NOMO-1 treated with DMSO at 0.1 percent for 48 hours (cell line): ENCODE results near the gene PPIF.

ENCODE experiments used
- DNase-seq: peaks from one replicate; lab custom pipeline; 2025; ENCODE audit not compliant: unreplicated experiment; lab: John Stamatoyannopoulos, UW

PPIF gene

DNA sequence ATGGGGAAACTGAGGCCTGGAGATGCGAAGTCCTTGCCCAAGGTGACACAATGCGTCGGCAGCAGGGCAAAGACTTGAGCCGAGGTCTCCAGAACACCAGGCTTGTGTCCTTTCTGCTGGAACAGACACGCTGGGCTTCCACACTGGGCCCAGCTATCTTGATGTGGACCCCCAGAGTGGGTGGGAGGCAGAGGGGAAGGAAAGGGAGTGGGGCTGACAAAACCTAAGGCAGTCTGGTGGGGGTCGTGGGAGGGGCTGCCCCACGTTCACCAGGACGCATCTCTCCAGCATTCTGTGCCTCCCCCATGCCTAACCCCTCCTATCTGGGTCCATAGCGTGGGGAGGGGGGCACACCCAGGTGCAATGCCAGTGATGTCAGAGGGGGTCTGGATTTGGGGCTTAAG lies 38.1 kb downstream of the PPIF start:
- no peak for DNase-seq

DNA sequence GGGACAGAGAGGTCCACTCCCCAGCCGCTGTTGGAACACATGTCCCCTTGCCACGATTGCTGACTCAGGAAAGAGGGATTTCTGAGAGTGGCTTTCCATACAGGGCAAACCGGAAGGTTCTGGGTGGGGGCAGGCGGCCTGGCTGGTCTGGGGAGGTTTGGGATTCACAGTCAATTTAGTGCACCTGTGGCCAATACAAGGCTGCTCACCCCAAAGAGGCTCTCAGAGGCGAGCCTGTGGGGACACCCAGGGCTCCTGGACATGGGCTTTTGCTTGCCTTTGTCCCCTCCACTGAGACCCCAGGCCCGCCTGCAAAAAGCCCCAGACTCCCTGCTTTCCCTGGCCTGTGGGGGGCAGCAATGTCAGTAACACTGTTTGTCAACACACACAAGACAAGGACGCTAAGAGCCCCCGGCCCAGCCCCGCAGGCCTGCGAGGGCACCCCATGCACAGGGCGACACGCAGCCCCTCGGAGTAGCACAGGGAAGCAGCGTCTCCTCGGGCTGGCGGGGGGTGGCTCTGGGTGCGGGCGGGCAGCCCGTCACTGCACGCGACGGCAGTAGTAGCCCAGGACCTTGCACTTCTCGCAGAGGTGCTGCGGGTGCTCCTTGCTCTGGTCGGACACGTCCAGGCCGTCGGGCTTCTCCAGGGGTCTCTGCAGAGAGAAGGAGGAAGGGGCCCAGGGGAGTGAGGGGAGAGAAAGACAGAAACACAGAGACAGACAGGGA lies 38.7 kb downstream of the PPIF start:
- DNase-seq: no peak

DNA sequence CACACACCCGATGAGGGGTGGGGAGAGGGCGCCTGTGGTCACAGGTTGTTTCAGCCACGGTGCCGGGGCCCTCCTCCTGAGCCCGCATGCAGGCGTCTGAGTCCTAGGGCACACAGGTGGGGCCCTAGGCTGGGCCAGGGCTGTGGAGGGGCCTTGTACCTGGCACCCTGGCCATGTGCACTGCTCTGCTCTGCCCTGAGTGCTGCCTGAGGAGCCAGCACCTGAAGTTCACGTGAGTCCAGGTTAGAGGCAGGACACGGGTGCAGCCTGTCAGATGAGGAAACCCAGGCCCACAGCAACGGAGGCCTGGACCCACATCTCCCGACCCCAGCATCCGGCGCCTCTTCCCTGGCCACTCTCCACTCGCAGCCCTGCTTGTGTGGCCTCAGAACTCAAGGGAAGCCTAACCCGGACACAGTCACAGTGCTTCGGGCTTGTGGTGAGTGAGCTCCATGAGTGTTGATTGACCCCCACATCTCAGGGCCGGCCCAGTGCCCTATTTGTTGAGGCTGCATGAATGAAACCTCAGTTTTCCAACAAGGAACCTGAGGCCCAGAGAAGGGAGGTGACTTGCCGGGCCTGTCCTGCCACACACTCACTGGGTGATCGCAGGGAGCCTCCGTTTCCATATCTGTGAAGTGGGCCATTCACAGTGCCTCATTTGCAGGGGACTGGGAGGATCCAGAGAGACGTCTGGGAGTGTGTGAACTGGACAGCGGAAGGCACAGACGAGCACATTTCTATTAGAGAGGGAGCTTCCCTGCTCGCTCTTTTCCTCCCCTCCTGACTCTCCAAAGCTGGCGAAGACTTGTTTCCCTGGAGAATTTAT lies 39.6 kb downstream of the PPIF start:
- no peak for DNase-seq

DNA sequence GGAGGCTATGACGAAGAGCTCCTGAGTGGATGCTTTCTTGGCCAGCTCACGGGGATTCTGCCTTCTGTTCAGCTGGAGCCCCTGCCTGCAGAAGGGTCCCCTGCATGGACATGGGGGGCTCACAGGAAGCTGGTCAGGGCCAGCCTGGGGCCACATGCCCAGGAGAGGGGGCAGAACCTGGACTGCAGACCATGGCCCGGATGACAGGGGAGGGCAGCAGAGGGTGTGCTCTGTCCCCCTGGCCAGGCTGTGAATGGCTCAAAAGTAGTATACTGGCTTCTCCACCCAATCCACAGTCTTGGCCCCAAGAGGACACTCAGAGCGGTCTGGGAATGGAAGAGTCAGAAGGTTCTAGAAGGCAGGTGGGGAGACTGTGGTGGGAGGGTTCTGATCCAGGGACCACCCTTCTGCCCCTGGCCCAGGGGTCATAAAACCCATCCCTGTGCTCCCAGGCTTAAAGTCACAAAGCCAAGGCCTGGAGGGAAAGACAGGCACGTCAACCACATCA lies 40.3 kb downstream of the PPIF start:
- DNase-seq: no peak

DNA sequence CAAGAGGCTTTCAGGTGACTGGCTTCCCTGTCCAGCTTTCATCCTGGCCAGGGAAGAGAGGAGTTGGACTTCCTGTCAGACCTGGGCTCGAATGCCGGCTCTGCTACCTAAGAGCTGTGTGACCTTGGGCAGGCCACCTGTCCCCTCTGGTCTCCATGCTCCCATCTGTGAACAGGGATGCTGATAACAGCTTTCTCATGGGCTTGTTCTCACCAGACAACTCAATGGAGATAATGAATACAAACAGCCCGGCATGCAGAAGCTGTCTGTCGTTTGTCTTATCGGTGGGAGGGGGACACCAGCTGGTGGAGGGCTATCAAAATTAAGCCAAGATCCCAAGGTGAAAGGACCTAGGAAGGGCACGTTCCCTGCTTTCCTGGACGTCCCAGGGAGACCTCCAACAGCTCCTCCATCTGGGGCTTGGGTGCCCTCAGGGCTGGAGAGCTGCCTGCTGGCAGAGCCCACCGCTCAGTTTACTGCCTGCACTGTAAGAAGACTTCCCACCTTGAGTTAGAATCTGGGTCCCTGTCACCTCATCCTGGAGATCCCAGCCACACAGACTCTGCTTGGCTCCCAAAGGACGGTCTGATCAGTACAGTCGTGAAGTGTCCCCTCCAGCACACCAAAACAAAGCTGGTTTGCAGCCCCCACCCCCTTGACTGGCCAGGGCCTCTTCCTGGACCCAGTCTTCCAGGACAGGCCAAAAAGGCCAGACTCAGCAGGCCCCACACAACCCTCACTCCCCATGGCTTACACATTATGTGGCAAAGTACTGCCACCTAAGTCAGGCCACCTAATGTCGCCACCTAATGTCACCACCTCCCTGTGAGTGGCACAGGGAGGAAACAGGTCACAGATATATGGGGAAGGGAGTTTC lies 40.9 kb downstream of the PPIF start:
- DNase-seq: no peak

DNA sequence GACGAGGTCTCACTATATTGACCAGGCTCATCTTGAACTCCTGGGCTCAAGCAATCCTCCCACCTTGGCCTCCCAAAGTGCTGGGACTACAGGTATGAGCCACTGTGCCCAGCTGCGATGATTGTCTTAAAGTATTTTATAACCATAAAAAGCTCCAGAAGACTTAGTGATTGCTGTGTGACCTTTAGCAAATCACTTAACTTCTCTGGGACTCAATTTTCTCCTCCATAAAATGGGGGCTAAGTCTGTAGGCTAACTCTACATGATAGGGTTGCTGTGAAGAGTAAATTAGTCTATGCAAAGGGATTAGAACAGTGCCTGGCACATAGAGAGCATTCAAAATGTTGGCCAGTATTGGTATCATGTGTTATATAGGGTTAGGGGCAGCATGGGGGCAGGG lies 42.8 kb downstream of the PPIF start:
- no peak for DNase-seq

DNA sequence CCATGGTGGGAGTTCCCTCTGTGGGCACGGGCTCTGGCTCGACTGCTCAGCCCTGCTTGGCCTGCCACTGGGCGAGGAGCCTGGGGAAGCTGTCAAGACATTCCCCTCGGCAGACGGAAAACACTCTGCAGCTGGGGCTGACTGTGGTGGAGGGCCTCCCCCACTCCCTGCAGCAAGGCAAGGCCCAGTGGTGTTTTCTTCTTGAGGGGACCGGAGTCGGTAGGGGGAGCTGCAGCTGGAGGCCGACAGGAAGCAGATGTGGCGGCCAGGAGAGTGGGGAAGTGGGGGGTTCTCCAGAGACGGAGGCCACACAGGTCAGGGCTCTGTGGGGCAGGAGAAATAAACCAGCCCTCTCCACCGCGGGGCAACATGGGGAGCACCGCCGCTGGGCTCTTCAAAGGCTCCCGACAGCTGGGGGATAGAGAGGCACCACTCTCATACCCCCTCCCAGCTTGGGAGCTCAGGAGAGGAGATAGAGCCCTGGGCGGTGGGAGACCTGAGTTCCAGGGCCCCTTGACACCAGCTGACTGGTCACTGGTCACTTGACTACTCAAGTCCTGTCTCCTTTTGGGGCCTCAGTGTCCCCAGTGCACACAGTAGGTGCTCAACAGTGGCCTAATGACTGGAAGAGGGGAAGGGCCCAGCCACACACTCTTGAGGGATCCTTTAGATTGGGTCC lies 43.4 kb downstream of the PPIF start:
- DNase-seq: no peak

DNA sequence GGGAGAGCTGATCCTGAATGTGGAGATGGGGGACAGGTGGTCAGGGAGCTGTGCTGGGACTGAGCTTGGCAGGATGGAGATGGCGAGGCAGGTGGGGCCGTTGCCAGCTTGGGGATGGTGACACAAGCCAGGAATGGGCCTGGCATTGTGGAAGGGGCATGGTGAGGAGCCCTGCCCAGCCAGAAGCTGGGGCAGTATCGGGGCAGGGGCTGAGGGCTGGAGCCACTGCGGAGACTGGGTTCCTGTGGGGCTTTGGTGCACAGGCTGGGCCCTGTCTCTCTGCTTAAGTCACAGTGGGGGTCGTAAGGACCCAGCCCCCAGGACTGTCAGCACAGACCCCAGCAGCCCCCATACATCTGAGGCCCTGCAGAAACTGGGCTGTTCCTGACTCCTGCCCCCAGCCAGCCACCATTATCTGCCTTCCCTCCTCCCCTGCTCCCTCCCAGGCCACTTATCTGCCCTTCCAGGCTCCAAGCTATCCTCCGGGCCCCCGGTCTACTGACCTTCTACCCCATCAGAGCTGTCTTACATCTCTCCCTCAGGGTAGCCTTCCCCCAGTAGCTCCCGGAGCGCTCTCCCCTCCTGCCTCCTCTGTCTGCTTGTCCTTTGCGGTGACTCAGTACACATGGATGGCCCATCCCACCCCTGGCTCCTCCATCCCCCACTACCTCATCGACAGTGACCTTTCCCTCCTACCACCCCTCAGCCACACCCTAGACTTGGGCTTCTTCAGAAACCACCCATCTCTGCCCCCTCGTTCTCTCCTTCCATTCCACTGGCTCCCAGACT lies 44.2 kb downstream of the PPIF start:
- no peak for DNase-seq

DNA sequence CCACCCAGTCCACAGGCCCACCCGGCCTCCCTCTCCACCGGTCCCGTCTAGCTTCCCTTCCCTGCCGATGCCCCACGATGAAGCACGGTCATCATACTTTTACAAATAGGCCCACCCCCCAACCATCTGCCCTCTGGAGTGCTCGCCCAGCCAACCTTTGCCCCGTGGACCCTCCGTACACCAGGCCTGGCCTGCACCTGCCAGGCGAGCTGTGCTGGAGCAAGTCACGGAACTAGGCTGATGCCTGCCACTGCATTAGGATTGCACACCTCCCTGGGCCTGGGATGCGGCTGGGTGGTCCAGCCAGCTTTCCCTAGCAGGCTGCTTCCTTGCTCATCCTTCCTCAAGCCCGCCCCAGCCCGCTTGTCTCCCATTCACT lies 44.7 kb downstream of the PPIF start:
- no peak for DNase-seq

DNA sequence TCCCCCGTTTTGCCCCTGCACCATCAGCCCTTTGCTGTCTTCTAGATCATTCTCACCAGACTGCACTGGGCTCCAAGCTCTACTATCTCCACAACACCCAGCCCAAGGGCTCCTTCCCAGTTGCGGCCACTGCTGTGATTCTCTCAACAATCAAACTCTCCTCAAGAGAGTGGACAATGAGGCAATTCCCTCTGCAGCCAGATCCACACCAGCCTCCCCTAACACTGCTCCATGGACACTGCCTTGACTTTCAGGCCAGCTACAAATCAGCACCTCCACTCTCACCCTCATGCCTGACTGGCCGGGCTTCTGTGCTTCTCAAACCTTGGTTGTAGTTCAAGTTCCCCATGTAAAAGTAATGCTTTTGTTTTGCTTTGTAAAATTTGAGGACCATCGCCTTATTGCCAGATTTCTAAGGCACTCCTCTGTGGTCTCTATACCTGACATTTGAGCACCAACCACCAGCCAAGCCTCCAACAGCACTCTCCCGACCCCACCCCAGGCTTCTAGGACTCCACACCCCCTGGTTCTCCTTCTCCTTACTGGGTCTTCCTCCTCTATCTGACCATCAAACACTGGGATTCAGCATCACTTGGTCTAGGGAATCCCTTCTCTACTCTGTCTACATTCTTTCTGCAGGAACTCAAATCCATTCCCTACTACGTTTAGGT lies 45.4 kb downstream of the PPIF start:
- no peak for DNase-seq

DNA sequence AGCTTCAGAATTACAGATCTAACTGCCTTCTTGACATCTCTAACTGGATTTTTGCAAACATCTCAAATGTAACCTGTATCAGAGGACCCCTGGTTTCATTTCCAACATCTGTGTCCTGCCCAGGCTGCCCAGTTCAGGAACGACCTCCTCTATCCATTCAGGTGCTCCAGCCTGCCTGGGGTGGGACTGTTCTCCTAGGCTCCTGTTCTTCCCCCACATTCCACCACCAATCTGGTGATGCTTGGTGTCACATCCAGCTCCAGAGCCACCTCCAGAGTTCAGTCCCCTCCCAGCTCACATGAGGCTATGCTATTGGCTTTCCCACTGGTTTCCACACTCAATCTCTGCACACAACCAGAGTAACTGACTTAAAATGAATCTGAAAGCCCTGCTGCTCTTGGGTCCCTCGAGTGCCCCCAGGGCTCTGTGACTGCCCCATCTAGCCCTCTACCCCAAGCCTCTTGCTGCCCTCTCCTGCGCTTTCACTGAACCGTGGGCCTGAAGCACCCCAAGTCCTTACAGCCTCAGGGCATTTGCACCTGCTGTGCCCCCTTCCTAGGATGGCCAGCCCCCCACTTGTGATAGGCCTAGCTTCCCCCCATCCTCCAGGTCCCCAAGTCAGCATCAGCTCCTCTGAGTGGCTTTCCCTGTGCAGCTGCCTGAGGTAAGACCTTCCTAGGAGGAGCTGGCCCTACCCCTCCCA lies 46.1 kb downstream of the PPIF start:
- DNase-seq: no peak

DNA sequence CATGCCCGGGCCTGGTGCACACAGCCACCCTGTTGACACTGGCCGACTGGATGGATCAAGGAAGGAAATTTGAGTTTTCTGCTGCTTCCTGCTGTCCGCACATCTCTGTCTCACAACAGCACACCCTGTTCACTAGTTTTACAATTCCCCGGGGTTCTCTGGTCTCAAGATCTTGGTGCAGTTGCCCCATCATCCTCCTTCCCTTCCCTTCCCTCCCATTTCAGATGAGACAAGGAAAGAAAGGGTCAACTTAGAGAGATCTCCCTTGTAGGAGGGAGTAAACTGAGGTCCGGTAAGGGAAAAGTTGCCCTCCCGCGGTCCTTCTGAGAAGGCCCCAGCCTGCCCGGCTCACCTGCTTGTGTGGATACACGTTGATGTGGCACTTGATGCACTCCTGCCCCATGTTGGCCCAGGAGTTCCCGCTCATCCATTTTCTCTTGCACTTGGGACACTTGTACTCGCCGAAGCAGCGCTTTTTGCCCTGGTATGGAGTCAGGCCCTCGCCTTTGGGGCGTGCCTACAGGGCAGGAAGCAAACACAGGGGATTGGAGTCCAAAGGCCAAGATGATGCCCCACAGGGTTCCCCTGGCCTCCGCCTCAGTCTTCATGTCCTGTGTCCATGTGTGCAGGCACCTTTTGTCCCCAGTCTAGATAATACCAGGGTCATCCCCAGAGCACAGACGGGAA lies 46.8 kb downstream of the PPIF start:
- DNase-seq: no peak

DNA sequence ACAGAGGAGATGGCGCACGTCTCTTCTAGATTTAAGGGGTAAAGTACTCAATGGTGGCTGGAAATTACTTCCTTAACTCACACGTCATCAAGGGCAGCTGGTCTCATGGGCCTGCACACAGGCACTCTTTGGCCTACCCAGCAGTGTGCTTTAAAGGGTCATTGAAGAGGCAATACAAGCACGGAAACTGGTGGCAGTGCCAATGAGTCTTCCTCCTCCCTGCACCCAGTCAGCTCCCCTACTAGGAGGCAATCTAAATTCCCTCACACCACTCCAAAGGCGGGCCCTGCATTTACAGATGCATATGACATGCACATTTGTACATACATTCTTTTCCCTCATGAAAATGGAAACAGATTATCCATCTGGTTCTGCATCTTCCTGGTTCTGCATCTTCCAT lies 47.4 kb downstream of the PPIF start:
- no peak for DNase-seq

DNA sequence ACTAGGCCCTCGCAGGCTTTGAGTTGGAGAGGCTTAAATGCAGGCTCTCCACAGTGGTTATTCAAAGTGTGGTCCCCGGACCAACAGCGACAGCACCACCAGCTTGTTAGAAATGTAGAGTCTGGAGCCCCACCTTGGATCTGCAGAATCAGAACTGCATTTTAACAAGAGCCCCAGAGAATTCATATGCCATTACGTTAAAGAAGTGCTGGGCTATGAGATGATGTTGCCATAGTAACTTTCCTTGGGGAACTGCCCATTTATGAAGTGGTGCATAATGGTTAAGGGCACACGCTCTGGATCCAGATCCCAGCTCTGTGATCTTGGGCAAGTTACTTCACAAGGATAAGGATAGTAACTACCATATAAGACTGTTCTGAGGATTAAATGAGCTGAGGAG lies 49.3 kb downstream of the PPIF start:
- no peak for DNase-seq

DNA sequence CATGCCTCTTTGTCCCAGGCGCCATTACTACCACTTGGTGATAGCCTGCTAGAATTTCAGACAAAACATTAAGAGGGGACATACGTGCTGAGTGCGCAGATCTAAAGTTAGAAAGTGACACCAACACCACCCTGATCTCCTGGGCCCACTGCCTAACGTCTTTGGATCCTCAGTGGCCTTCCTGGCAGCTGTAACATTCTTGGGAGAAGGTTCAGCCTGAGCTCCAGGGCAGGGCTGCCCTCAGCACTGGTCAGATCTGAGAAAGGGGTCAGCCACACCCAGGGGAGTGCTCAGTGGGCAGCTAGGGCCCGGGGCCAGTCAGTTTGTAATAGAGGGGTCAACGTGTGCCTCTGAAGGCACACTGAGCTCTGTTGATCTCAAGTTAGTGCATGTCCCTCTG lies 49.8 kb downstream of the PPIF start:
- DNase-seq: no peak

DNA sequence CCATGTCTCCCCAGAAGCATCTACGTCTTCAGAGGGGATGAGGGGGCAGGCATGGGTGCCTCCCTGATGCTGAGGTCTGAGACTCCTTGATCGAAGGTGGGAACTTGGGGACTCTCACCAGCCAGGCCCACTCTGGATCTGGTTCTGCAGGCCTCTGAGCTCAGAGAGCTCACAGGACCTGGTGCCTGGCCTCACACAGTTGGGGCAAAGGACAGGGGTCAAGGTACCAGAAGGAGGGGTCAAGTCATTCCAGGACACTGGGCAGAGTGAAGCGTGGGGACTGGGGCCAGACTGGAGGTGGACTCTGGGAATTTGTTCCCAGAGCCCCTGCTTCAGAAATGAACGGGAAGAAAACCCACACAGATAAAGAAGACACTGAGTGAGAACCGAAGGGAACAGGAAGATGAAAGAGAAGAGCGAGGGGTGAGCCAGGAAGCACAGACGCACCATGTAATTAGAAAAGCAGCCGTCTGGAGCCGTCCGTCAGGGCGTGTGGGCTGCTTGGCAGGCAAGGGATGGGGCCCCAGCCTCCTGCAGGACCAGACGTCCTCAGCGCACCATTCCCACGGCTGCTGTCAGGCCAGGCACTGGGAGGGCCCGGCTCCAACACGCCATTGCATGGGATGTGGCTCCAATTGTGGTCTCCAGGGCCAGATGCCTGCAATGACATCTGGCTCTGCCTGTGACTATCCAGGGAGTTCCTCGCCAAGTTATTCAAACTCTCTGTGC lies 50.5 kb downstream of the PPIF start:
- no peak for DNase-seq

DNA sequence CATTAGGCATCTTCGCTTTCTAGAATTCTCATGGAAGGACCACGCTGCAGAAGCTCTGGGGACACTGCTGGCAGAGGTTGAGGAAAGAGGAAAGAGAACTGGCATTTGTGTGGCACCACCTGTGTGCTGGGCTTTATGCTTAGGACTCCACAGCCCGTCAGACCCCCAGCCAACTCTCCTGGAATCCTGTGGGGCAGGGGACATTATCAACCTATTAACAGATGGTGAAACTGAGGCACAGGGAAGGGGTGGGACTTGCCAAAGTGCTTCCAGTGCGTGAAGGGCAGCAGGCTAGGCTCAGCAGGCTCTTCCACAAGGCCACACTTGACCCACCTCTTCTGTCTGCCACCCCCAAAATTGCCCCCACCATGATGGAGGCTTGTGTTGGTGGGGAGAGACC lies 51.4 kb downstream of the PPIF start:
- no peak for DNase-seq
